Measurements from ENCODE around the gene CHMP4A.

GRCh38 chr14:24188251-24189058 is 24.8 kb downstream of the CHMP4A start, which contains the start of gene IPO4:
- peak; percentile 88 for TF ChIP-seq POLR2A (IDR thresholded peaks at IDR 0.05; ENCODE audit: borderline replicate concordance, extremely low read depth, insufficient read depth, insufficient read length)
- TF ChIP-seq, protein P1, sequence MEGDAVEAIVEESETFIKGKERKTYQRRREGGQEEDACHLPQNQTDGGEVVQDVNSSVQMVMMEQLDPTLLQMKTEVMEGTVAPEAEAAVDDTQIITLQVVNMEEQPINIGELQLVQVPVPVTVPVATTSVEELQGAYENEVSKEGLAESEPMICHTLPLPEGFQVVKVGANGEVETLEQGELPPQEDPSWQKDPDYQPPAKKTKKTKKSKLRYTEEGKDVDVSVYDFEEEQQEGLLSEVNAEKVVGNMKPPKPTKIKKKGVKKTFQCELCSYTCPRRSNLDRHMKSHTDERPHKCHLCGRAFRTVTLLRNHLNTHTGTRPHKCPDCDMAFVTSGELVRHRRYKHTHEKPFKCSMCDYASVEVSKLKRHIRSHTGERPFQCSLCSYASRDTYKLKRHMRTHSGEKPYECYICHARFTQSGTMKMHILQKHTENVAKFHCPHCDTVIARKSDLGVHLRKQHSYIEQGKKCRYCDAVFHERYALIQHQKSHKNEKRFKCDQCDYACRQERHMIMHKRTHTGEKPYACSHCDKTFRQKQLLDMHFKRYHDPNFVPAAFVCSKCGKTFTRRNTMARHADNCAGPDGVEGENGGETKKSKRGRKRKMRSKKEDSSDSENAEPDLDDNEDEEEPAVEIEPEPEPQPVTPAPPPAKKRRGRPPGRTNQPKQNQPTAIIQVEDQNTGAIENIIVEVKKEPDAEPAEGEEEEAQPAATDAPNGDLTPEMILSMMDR (IDR thresholded peaks at IDR 0.05 in 2 of 3, conservative IDR thresholded peaks at IDR 0.05 in 1 of 3; ENCODE audit: borderline replicate concordance in 1 of 3, insufficient read depth in 1 of 3, low read depth in 2 of 3, low read length in 2 of 3), result no peak
- 0 out of 2 replicates have a peak, but pooled peaks have one; percentile 33 for TF ChIP-seq JUND (IDR thresholded peaks at IDR 0.05)
- TF ChIP-seq EZH2 (IDR thresholded peaks at IDR 0.05), result no peak
- TF ChIP-seq MAX (IDR thresholded peaks at IDR 0.05), result peak; percentile 100

Measured in HCT116 (cell line).